Measurements from ENCODE around the gene ETNK2.

Gene ETNK2

DNA sequence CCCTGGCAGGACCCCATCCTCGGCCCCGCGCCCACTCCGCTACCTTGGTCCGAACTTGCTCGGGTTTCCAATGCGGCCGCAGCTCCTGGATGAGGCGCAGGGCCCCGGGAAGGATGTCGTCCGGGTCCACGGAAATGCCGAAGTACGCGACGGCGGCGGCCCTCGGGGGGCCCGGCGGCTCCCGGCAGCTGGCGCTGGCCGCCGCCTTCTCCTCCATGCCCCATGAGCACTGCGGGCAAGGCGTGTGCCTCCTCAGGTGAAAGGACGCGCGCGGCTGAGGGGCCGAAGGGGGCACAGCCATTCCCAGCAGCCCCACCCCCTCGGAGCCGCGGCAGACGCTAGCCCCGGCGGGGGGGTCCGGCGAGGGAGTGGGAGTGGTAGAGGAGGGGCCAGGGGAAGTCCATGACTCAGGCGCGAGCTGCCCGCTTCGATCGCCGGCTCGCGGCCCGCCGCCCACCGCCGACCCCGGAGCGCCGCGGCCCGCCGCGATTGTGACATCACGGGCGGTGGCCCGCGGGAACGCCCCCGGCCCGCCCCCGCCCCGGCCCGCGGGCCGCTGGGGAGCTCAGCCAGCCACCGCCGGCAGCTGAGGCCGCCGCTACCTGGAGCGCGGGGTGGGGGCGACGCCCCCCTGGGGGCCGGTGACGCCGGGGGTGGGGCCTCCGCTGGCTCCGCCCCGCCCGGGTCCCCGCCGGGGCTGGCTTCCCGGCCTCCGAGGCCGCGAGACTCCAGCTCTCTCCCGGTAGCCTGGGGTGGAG is at the start of gene ETNK2:
ETNK2 (minus strand) TSS at position 493 of the 758 bp plus-strand sequence; CDS start at position 301, 192 bp downstream.
- peak; percentile 12 to 30 for DNase-seq (ENCODE audit: low read depth in 2 of 2)

DNA sequence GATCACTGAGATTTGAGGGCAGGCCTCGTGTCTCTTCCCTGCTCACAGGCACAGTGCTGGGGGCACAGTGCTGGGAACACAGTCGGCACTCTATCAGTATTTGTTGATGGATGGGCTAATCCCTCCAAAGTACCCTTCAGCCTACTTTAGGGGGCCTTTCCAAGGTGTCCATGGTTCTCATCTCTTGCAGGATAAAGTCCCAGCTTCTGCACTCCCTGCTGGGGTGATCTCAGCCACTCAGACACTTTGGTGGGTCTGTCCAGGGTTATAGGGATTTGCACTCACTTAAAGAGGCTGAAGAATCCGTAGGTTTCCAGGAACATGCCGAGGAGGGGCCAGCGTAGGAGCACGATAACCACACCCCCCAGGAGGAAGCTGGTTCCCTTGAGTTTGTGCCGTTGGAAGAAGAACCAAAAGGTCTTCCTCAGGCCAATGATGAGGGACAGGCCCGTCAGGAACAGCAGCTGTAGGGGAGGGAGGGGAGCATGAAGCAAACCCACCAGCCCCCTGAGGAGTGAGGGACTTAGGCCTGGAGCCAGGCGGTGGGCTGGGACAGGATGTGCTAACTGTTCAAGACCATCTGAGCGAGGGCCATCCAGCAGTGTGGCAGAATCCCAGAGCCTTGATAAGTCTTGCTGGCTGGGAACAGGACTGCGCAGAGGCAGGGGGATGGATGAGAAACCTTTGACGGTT is 49.6 kb upstream of the ETNK2 start:
- DNase-seq (ENCODE audit: low read depth in 2 of 2) = no peak

GRCh38 chr1:204199579-204199978 is 47.7 kb upstream of the ETNK2 start:
- DNase-seq (ENCODE audit: low read depth in 2 of 2) = no peak

DNA sequence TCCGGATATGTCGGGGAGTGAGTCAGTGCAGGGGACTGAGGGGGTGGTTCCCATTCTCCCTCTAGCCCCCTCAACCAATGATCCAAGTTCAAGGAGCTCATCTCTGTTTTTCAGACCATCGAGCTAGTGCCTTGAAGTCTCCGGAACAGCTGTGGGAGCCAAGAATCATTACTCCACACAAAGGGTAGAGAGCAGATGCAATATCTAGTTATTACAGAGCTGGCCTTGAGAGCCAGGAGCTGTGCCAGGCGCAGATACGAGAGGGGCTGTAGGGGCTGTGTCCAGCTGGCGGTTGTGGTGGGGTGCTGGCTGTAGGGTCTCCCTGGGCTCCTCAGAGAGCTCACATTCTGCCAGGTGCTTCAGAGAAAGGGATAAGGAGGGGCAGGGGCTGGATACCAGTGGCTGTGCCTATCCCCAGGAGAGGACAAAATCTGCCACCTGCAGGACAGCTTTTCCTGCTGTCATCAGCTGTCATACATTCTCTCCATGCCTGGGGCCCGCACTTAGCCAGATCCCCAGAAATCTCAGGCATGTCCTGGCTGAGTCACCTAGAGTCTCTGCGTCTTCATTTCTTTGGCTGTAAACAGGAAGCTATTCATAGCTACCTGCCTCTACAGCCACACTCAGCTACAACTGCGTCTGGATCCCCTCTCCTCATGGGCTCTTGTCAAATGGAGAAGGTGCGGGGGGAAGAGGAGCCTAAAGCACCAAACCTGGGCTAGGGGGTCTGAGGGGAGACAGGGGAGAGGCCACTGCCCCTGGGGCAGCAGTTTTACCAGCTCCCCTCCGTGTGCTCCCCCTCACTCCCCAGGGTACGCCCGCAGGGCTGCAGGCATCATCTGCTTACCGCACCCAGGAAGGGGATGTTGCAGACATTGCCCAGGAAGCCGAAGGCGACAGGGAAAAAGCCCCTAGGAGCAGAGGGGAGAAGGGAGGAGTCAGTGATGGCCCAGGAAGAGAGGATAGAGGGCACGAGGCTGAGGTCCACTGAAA is 46.8 kb upstream of the ETNK2 start:
- DNase-seq (ENCODE audit: low read depth in 2 of 2) = no peak

DNA sequence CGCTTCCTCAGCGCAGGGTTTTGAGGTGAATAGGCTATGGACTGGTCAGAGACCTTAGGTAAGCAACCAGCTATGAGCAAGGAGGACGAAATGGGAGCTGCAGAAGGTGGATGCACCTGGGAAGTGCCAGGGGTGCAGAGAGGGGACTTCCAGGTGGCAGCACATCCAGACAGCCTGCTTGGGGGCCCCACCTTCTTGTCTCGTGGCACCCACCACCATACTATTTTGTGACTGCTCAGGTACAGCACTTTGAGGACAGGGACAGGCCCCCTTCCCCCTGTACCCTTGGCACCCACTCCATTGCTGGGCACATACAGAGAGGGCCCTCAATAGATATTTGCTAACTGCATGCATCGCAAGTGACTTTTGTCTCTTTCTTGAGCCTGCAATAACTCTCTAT is 45.2 kb upstream of the ETNK2 start:
- DNase-seq (ENCODE audit: low read depth in 2 of 2) = no peak

DNA sequence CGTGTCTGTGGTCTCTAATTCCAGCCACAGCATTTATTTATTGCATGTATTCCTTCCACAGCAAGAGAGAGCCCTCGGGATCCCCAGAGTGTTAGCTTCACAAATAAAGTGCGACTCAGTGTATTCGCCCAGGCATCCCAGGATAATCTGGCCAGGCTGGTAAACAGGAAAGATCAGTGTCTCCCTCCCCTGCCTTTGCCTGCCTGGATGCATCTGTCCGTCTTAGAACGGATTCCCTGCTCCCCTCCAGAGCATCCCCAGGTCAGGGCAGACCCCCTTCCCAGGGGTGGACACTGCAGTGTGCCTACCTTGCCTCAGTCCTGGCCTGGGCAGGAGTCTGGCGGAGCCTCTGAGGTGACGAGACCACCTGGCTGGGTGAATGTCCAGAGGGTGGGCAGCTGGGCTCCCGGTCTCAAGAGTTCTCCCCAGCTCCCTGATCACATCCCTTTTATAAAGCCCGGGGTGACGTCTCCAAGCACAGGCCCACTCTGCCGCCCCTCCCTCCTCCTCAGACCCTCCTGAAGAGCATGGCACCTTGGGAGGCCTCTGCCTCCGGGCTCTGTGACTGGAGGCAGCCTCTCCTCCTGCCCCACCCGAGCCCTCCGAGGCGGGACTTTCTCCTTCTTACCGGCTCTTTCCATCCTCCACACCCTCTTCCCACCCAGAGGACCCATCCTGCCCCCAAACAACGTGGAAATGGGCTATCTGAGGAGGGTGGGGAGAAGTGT is 44.4 kb upstream of the ETNK2 start, which contains the start of gene KISS1:
KISS1 (minus strand) TSS at position 424 of the 728 bp plus-strand sequence. CDS start 3,615 bp downstream, outside the sequence.
- DNase-seq (ENCODE audit: low read depth in 2 of 2) = no peak

DNA sequence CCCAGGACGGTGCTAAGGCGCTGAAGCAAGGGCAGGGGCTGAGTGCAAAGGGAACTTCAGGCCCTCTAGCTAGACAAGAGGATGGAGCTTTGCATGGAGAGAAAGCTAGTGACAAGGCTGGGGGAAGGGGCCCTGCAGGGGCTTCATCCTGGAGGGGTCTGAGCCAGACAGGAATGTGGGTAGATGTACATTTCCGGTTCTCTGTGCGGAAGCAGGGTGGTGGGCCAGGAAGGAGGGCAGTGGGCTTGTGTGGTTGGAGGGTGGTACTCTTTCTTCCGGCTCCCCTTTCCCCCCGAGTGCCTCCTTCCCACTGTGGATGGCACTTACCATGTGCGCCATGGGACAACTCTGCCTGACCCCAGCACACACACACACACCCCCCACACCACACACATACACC is 42.9 kb upstream of the ETNK2 start:
- DNase-seq (ENCODE audit: low read depth in 2 of 2) = no peak

- no peak for DNase-seq (ENCODE audit: low read depth in 2 of 2)
Measured at GRCh38 chr1:204194080-204194479, 42.2 kb upstream of the ETNK2 start.

DNA sequence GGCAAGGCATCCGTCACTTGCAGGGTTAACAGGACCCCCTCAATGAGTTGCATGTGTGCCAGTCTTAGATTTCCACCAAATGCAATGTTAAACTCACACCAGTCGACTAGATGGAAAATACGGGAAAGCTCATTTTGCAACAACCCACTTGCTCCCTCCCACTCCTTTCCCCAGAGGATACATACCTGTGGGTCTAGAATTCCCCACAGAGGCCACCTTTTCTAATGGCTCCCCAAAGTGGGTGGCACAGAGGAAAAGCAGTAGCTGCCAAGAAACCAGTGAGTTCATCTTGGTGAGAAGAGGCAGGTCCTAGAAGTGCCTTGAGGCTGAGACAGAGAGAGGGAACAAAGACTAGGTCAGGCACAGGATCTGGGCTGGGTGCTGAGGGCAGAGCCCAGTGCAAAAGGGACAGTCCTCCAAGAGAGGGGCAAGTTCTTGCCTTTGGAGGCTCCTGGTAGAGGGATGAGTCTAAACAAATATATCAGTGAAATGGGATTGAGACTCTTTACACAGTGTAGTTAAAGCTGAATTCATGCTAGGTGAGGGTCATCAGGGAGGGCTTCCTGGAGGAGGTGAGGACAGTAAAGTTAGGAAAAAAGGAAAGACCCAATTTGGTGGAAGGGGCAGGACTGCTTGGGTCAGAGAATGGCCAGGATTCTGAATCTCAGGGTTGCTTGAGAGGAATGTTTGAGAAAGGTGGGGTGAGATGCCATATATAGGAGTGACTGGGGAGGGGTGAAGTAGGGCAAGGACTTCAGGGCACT is 40.9 kb upstream of the ETNK2 start:
- DNase-seq (ENCODE audit: low read depth in 2 of 2) = no peak

DNA sequence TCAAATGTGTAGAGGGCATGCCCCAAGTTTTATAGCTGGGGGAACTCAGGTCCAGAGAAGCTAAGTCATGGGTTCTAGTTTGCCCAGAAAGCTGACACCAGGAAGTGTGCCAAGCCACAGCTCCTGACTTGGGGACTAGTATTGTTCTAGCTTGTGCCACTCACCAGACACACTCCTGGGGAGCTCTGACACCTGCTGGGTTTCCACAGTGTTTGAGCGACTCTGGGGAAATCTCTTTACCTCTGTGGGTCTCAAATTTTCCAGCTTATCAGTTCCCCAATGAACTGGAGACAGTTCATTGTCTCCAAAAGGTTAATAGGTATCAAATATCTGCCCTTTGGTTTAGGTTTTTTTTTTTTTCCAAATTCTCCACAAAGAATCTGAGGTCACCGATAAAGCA is 40.2 kb upstream of the ETNK2 start:
- DNase-seq (ENCODE audit: low read depth in 2 of 2) = no peak

DNA sequence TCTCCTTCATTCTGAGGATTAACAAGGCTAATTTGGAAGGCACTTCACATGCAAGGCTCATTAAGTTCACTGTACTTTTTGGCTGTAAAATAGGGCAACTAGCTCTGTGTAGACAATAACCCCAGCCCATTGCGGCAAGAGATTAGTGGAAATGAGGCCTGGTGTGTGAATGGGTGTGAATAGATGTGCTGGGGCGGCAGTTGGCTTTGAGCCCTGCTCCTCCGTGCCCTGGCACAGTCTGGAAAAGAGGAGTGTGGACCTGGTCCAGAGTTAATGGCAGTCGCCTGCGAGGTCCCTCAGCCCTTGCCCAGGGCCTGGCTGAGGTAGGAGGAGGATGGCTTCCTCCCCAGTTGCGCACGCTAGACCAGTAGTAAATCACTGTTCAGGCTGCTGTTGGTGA is 39.6 kb upstream of the ETNK2 start:
- no peak for DNase-seq (ENCODE audit: low read depth in 2 of 2)

DNA sequence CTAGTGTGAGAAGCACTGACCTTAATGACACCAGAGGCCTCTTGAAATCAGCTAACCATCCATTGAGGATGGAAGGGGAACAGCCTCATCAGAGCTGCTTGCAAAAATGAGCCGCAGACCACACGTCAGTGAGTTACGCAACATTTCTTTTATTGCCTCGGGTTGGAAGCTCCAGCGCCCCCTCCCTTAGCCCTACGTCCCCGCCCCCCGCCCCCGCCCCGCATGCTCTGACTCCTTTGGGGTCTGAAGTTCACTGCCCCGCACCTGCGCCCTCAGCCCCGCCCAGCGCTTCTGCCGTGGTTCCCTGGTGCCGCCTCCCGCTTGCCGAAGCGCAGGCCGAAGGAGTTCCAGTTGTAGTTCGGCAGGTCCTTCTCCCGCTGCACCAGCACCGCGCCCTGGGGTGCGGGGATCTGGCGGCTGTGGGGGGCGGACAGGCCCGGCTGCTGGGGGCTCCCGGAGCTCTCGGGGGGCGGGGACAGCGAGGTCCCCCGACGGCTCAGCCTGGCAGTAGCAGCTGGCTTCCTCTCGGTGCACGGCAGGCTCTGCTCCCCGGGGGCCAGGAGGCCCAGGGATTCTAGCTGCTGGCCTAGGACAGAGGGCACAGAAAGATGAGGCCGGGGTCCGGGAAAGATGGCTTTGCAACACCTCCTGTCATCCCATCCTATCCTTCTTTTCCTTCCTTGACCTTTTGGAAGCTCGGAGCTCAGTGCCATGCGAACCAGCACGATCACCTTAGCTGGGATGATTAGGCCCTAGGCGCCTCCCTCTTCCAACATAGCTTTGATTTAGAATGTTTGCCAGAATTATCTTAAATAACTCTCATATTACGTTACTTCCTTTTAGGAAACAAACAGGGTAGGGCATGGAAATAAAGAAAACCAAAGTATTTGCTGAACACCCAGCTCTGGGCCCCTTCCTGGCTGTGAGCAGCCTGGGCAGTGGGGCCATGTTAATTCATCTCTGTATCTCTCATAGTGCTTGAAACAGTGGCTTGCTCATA is 38.7 kb upstream of the ETNK2 start:
- no peak for DNase-seq (ENCODE audit: low read depth in 2 of 2)

- no peak for DNase-seq (ENCODE audit: low read depth in 2 of 2)
Measured at GRCh38 chr1:204188959-204189639, 37.3 kb upstream of the ETNK2 start.

DNA sequence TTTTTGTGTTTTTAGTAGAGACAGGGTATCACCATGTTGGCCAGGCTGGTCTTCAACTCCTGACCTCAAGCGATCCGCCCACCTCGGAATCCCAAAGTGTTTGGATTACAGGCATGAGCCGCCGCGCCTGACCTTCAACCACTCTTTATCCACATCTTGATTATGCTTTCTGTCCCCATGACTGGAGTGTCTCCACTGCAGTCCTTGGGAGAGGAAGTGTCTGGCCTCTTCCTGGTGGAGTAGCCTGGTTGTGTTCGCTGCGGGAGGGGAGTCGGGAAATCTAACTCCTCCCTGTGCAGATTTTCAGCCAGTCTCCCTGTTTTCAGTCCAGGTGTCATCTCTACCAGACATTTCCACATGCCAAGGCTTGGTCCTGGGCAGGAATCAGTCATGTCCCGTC is 34.8 kb upstream of the ETNK2 start:
- DNase-seq (ENCODE audit: low read depth in 2 of 2) = no peak

DNA sequence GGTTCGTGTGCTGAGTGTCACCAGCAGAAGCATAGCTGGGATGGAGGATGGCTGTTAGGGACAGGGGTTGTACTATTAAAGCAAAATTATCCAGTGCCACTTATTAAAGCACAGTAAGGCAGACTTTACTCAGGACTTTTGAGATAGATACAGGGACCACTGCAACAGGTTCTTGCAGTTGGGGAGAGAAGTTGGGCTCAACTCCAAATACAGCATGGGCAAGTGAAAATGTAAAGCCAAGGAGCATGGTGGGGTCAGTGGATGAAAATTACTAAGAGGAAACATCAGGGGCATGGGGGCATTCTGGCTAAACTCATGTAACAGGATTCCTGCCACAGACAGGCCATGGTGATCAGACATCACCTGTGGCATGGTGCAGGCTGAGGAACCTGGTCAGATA is 29.3 kb upstream of the ETNK2 start:
- no peak for DNase-seq (ENCODE audit: low read depth in 2 of 2)

DNA sequence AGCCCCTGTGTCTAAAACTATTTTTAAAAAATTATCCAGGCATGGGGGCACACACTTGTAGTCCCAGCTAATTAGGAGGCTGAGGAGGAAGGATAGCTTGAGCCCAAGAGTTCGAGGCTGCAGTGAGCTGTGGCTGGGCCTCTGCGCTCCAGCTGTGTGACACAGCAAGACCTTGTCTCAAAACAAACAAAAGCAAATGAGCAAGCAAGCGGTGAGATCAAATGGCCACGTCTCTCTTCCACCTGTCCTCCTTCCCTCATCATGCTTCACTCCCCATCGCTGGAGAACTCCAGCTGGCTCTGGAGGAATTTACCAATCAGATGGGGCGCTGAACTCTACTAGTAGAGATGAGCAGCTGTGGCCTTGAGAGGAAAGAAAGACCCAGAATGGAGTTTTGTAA is 28.3 kb upstream of the ETNK2 start:
- DNase-seq (ENCODE audit: low read depth in 2 of 2) = no peak

GRCh38 chr1:204178487-204179281 is 26.8 kb upstream of the ETNK2 start:
- DNase-seq (ENCODE audit: low read depth in 2 of 2) = no peak

- no peak for DNase-seq (ENCODE audit: low read depth in 2 of 2)
Measured at GRCh38 chr1:204177133-204177532, 25.3 kb upstream of the ETNK2 start.
